H1 (cell line): ENCODE measurements around the gene NR1I2. TPM values are rescaled to one million over a fixed set of nuclear protein-coding genes. Genes with fewer than 3 reads are reported as not detected.

Experiments
- CTCF ChIA-PET: fragments of 300-600 bp; sonication (Branson Sonifier 250); formaldehyde crosslinking; loops from one replicate; lab custom pipeline; 2021; ENCODE audit not compliant: partially characterized antibody; lab: Charles Lee
- POLR2A ChIA-PET: fragments of 300-600 bp; sonication (Branson Sonifier 250); formaldehyde crosslinking; loops from one replicate; lab custom pipeline; 2021; ENCODE audit warnings: inconsistent platforms; ENCODE audit not compliant: partially characterized antibody; lab: Charles Lee
- DNase-seq, 2 experiments: peaks; one replicate each; pipeline versions ENCODE4 v3.0.0 to v3.0.0-alpha.2; 2010 to 2022; ENCODE audit warnings: low spot score in 2 of 2, low read depth in 1 of 2, mixed read lengths in 1 of 2
- FAIRE-seq: peaks from 2 replicates; lab custom pipeline; 2011; peaks lifted over from hg19 to GRCh38; lab: Jason Lieb, UNC
- H2AFZ ChIP-seq: 2 replicates; pipeline ENCODE4 v1.8.1; 2012; ENCODE audit warnings: low read length, inconsistent platforms
- H2AK5ac ChIP-seq: 2 replicates; pipeline ENCODE4 v1.6.1; 2013; ENCODE audit warnings: low read depth, low read length
- H2BK120ac ChIP-seq: replicated peaks from 2 replicates; pipeline ENCODE3; 2013; ENCODE audit warnings: low read depth, low read length, inconsistent platforms
- H2BK12ac ChIP-seq: 2 replicates; pipeline ENCODE4 v1.6.1; 2013; ENCODE audit warnings: low read depth, low read length
- H2BK15ac ChIP-seq: 2 replicates; pipeline ENCODE4 v1.6.1; 2013; ENCODE audit warnings: low read length
- H2BK20ac ChIP-seq: 2 replicates; pipeline ENCODE4 v1.6.1; 2013; ENCODE audit warnings: low read length
- H2BK5ac ChIP-seq: 2 replicates; pipeline ENCODE4 v1.6.1; 2013; ENCODE audit warnings: low read depth, low read length
- H3K14ac ChIP-seq: 2 replicates; pipeline ENCODE4 v1.6.1; 2013; ENCODE audit warnings: inconsistent platforms; ENCODE audit not compliant: insufficient read length
- H3K18ac ChIP-seq: 2 replicates; pipeline ENCODE4 v1.6.1; 2013; ENCODE audit warnings: low read length; ENCODE audit errors: extremely low read depth
- H3K23ac ChIP-seq: 2 replicates; pipeline ENCODE4 v1.6.1; 2013; ENCODE audit warnings: inconsistent platforms; ENCODE audit not compliant: insufficient read length
- H3K23me2 ChIP-seq: 2 replicates; pipeline ENCODE4 v1.6.1; 2013; ENCODE audit warnings: low read depth, low read length
- H3K27ac ChIP-seq: 2 replicates; pipeline ENCODE4 v1.6.1; 2011; ENCODE audit warnings: low read depth, low read length, inconsistent platforms
- H3K27me3 ChIP-seq, 4 experiments: replicated peaks in 1 of 4; 1 replicate in 1 of 4; 2 replicates in 3 of 4; pipeline versions ENCODE4 v1.6.1 to v1.8.1; 2011 to 2013; ENCODE audit warnings: low read length in 3 of 4, mild to moderate bottlenecking in 3 of 4, inconsistent platforms in 2 of 4, mixed read lengths in 2 of 4, moderate library complexity in 1 of 4; ENCODE audit not compliant: control insufficient read depth in 3 of 4, insufficient read depth in 3 of 4; ENCODE audit errors: extremely low read depth in 1 of 4
- H3K36me3 ChIP-seq, 4 experiments: 2 replicates each; pipeline versions ENCODE4 v1.6.1 to v1.8.1; 2011 to 2013; ENCODE audit warnings: mild to moderate bottlenecking in 4 of 4, low read length in 3 of 4, moderate library complexity in 2 of 4, control low read depth in 1 of 4, inconsistent platforms in 1 of 4; ENCODE audit not compliant: insufficient read depth in 4 of 4, control insufficient read depth in 2 of 4
- H3K4ac ChIP-seq: replicated peaks from 2 replicates; pipeline ENCODE3; 2013; ENCODE audit warnings: low read length, low read depth, mixed read lengths, inconsistent platforms; ENCODE audit not compliant: insufficient read length
- H3K4me1 ChIP-seq, 4 experiments: replicated peaks in 1 of 4; 1 replicate in 1 of 4; 2 replicates in 3 of 4; pipeline versions ENCODE4 v1.6.1 to v1.8.1; 2011 to 2013; ENCODE audit warnings: low read length in 3 of 4, inconsistent platforms in 2 of 4, mixed read lengths in 1 of 4; ENCODE audit not compliant: insufficient read depth in 4 of 4, control insufficient read depth in 3 of 4
- H3K4me2 ChIP-seq, 2 experiments: 2 replicates each; pipeline versions ENCODE4 v1.6.1 to v1.8.1; 2011 to 2013; ENCODE audit warnings: low read depth in 2 of 2, low read length in 2 of 2, control low read depth in 1 of 2, inconsistent platforms in 1 of 2, mild to moderate bottlenecking in 1 of 2; ENCODE audit not compliant: insufficient read depth in 1 of 2
- H3K4me3 ChIP-seq, 4 experiments: fragments of 200-600, 300-600 bp in 1 of 4; sonication (generic), shearing (Covaris generic), sonication (Bioruptor Twin) in 1 of 4; 2 replicates each; pipeline versions ENCODE4 v1.5.1 to v1.8.1; 2011 to 2016; ENCODE audit warnings: low read length in 4 of 4, low read depth in 3 of 4, control low read depth in 2 of 4, inconsistent platforms in 2 of 4, mild to moderate bottlenecking in 2 of 4, mixed read lengths in 1 of 4, moderate library complexity in 1 of 4; ENCODE audit not compliant: insufficient read depth in 2 of 4; ENCODE audit errors: extremely low read depth in 1 of 4
- H3K56ac ChIP-seq: replicated peaks from 2 replicates; pipeline ENCODE3; 2013; ENCODE audit warnings: low read depth, mild to moderate bottlenecking, mixed read lengths, low read length, inconsistent platforms; ENCODE audit not compliant: insufficient read length
- H3K79me1 ChIP-seq: 2 replicates; pipeline ENCODE4 v1.6.1; 2013; ENCODE audit warnings: low read depth, low read length, control low read depth
- H3K79me2 ChIP-seq, 2 experiments: 2 replicates each; pipeline versions ENCODE4 v1.6.1 to v1.8.1; 2012 to 2013; ENCODE audit warnings: low read length in 2 of 2, mild to moderate bottlenecking in 2 of 2, inconsistent platforms in 1 of 2; ENCODE audit not compliant: insufficient read depth in 2 of 2, control insufficient read depth in 1 of 2
- H3K9ac ChIP-seq, 4 experiments: replicated peaks in 1 of 4; 1 replicate in 1 of 4; 2 replicates in 3 of 4; pipeline versions ENCODE4 v1.6.1 to v1.8.1; 2011 to 2013; ENCODE audit warnings: low read depth in 3 of 4, low read length in 3 of 4, control low read depth in 2 of 4, mild to moderate bottlenecking in 2 of 4, moderate library complexity in 2 of 4, inconsistent platforms in 1 of 4; ENCODE audit errors: extremely low read depth in 1 of 4
- H3K9me3 ChIP-seq, 2 experiments: 2 replicates each; pipeline versions ENCODE4 v1.6.1 to v1.8.1; 2012 to 2013; ENCODE audit warnings: mild to moderate bottlenecking in 2 of 2, moderate library complexity in 2 of 2, control low read depth in 1 of 2, inconsistent platforms in 1 of 2, low read depth in 1 of 2, low read length in 1 of 2, mixed read lengths in 1 of 2; ENCODE audit not compliant: insufficient read depth in 2 of 2
- H4K20me1 ChIP-seq, 2 experiments: replicated peaks in 1 of 2; 2 replicates each; pipeline versions ENCODE3 to v1.8.1; 2011 to 2013; ENCODE audit warnings: inconsistent platforms in 2 of 2, low read length in 2 of 2, mild to moderate bottlenecking in 1 of 2; ENCODE audit not compliant: insufficient read depth in 2 of 2, control insufficient read depth in 1 of 2
- H4K5ac ChIP-seq: 2 replicates; pipeline ENCODE4 v1.6.1; 2013; ENCODE audit warnings: low read length, low read depth, mixed read lengths, inconsistent platforms; ENCODE audit not compliant: insufficient read length
- H4K8ac ChIP-seq: 2 replicates; pipeline ENCODE4 v1.8.0; 2013; ENCODE audit warnings: mild to moderate bottlenecking, moderate library complexity, low read length, inconsistent platforms; ENCODE audit not compliant: insufficient read depth; ENCODE audit errors: extremely low read depth
- H4K91ac ChIP-seq: replicated peaks from 2 replicates; pipeline ENCODE3; 2013; ENCODE audit warnings: low read length, mixed read lengths, inconsistent platforms; ENCODE audit not compliant: insufficient read length
- ASH2L ChIP-seq: fragments of 200-600, 300-600 bp; sonication (generic); IDR thresholded peaks from one replicate; pipeline ENCODE4 v1.7.1; 2017; ENCODE audit warnings: low read length
- CBX5 ChIP-seq: fragments of 300-800, 300-1000 bp; sonication (generic); IDR thresholded peaks from 2 replicates; pipeline ENCODE4 v1.7.1; 2016; ENCODE audit warnings: antibody characterized with exemption, low read length, low read depth
- EP300 ChIP-seq, 2 experiments: IDR thresholded peaks; 1 replicate in 1 of 2; 2 replicates in 1 of 2; pipeline ENCODE4 v1.6.1; 2011 to 2012; ENCODE audit warnings: low read depth in 2 of 2, low read length in 2 of 2, mild to moderate bottlenecking in 2 of 2, borderline replicate concordance in 1 of 2, inconsistent platforms in 1 of 2, moderate library complexity in 1 of 2
- FOSL1 ChIP-seq: IDR thresholded peaks from 2 replicates; pipeline ENCODE4 v1.6.1; 2011; ENCODE audit warnings: mild to moderate bottlenecking, low read depth, low read length, moderate library complexity; ENCODE audit not compliant: insufficient read depth
- KDM1A ChIP-seq: fragments of 200-600, 300-600 bp; sonication (generic); IDR thresholded peaks from 2 replicates; pipeline ENCODE4 v1.7.1; 2016; ENCODE audit warnings: mild to moderate bottlenecking, low read length, borderline replicate concordance
- POLR2A ChIP-seq, 2 experiments: IDR thresholded peaks; 1 replicate in 1 of 2; 2 replicates in 1 of 2; pipeline ENCODE4 v1.6.1; 2011; ENCODE audit warnings: low read depth in 2 of 2, low read length in 2 of 2, mild to moderate bottlenecking in 2 of 2; ENCODE audit errors: control extremely low read depth in 1 of 2
- POU5F1 ChIP-seq: IDR thresholded peaks from 2 replicates; pipeline ENCODE4 v1.6.1; 2011; ENCODE audit warnings: low read depth, mild to moderate bottlenecking, low read length, moderate library complexity
- SIRT6 ChIP-seq: IDR thresholded peaks from one replicate; pipeline ENCODE4 v1.7.1; 2012; ENCODE audit warnings: low read length, inconsistent platforms
- TEAD4 ChIP-seq: IDR thresholded peaks from 2 replicates; pipeline ENCODE4 v1.6.1; 2012; ENCODE audit warnings: low read depth, low read length, inconsistent platforms, mixed read lengths
- WGBS, 2 experiments: shearing (Covaris generic) in 1 of 2; methylation state at CpG; one replicate each; pipeline versions ENCODE4 v1.1.6 to v1.1.7; 2013 to 2015; ENCODE audit warnings: low lambda C conversion rate in 2 of 2, mixed read lengths in 2 of 2, inconsistent platforms in 1 of 2, low coverage in 1 of 2, missing lambda C conversion rate in 1 of 2; ENCODE audit not compliant: insufficient replicate concordance in 2 of 2, insufficient coverage in 1 of 2, insufficient read length in 1 of 2; ENCODE audit errors: extremely low coverage in 1 of 2, missing lambda C conversion rate in 1 of 2; 5-methylcytosine and 5-hydroxymethylcytosine counted together
- polyA plus RNA-seq, 7 experiments: library from polyadenylated mRNA; depleted of rRNA in 3 of 7; stranded (reverse) in 5 of 7; unstranded in 2 of 7; fragments of >200 nt in 5 of 7; fragments of 200-250 nt in 2 of 7; gene quantifications; 1 replicate in 5 of 7; 2 replicates in 1 of 7; 4 replicates in 1 of 7; pipeline versions ENCODE4 v1.2.1 to v1.2.3, GENCODE V29; 2011 to 2013; ENCODE audit warnings: missing spikeins in 2 of 7, mixed read lengths in 2 of 7
- total RNA-seq: library from RNA; stranded (reverse); fragmentation: NEBNext Ultra II Directional; extraction: Animal tissue kit (Norgen Biotek cat#: 25700); gene quantifications from 2 replicates; pipeline ENCODE4 v1.2.1, GENCODE V29; 2021
- TF ChIP-seq, protein P1 (sequence below): IDR thresholded peaks from 2 replicates; pipeline ENCODE4 v1.6.1; 2012; ENCODE audit warnings: inconsistent platforms
- TF ChIP-seq, protein P2 (sequence below): IDR thresholded peaks from 2 replicates; pipeline ENCODE4 v1.6.1; 2012; ENCODE audit warnings: inconsistent platforms

The NR1I2 gene
- total and polyA plus RNA-seq, 2 of the 8 experiments (the other 6 are each of a cell fraction or from before 2014, with no cell fraction given): 0.28 to 1.8 TPM

DNA sequence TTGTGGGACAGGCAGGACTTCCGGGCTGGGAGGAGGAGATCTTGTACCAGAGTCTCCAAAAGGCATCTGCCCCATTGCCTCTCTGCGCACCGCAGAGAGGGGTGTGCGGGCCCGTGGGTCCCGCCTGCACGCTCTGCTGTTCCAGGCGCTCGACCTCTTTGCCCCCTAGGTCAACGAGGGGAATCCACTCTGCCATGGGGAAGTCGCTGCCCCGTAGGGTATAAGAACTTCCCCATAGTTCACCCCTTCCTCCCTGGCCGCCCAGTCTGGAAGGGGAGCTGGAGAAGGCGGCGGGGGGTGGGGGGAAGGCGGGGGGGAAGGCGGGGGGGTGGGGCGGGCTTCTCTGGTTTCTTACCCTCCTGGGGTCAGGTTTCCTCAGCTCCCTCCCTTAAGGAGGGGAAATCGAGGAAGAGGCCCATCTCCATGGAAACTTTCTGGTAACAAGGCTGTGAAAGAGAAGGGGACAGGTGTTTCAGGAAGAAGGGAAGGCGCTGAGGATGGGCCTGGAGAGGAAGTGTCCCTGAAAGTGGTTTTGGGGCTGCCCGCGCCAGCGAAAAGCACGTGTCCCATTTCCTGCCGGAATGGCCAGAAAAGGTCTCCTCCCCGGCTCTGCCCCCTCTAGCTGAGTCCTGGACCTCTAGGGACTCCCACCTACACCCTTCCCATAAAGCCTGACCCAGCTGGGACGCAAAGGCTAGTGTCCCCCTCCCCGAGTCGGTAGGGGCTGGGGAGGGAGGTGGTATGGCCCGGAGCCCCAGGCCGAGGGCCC lies 27.5 kb downstream of the NR1I2 start:
- Histone ChIP-seq H4K20me1 (no peaks in the 10 kb centered on the region), H3K4me2 (peak overlapping the region; percentile 65 to 73), H2BK120ac (no peak overlapping the region), H3K36me3 (no peaks in the 10 kb centered on the region), H3K18ac (no peak overlapping the region; the same call in 1 of the 2 replicates), H3K79me1 (no peaks in the 10 kb centered on the region), H3K4me1 (peaks cover 0 to 8% (median 3%) of the 10 kb centered on the region in 4 experiments; a peak in 5 of 7 replicates), H3K4me3 (peak overlapping the region; percentile 34 to 64 (median 45); a peak in 7 of 8 replicates), H3K79me2 (no peaks in the 10 kb centered on the region), H3K9ac (no peak overlapping the region; a peak in 3 of 7 replicates), H2BK20ac (0 out of 2 replicates have a peak overlapping the region, but pooled peaks have one; percentile 32), H2BK15ac (no peak overlapping the region), H3K14ac (no peak overlapping the region), H4K91ac (no peak overlapping the region), H3K4ac (no peak overlapping the region), H2AK5ac (no peak overlapping the region), H2AFZ (peak overlapping the region; percentile 84), H4K5ac (no peak overlapping the region), H2BK12ac (no peak overlapping the region), H3K23me2 (no peaks in the 10 kb centered on the region; the same call in 1 of the 2 replicates), H3K9me3 (no peaks in the 10 kb centered on the region), H2BK5ac (0 out of 2 replicates have a peak overlapping the region, but pooled peaks have one; percentile 21), H3K27ac (no peak overlapping the region; the same call in 1 of the 2 replicates), H3K27me3 (peaks cover 0 to 6% (median 1%) of the 10 kb centered on the region in 4 experiments; a peak in 3 of 7 replicates), H3K23ac (no peak overlapping the region), H3K56ac (no peak overlapping the region), H4K8ac (peak overlapping the region; percentile 72; the same call in 1 of the 2 replicates)
- FAIRE-seq (no peak), DNase-seq (no peak)
- CTCF ChIA-PET: interaction anchor here (1.0 to 1.1 kb wide), 2 partner anchors 34 to 94 kb away, joined by 3 read pairs; no protein-coding TSS in a partner anchor
- TF ChIP-seq FOSL1: no peak
- TF ChIP-seq ASH2L: peak; percentile 61
- TF ChIP-seq, protein P1, sequence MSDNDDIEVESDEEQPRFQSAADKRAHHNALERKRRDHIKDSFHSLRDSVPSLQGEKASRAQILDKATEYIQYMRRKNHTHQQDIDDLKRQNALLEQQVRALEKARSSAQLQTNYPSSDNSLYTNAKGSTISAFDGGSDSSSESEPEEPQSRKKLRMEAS: peak; percentile 65
- no peak for TF ChIP-seq SIRT6
- TF ChIP-seq POLR2A (IDR thresholded peaks at IDR 0.05; ENCODE audit: control extremely low read depth in 1 of 2, low read depth in 2 of 2, low read length in 2 of 2): 0 out of 3 replicates have a peak, but pooled peaks of 1 of the 2 experiments have one; percentile 16
- no peak for TF ChIP-seq KDM1A
- no peak for TF ChIP-seq CBX5
- TF ChIP-seq TEAD4: no peak
- no peak for TF ChIP-seq EP300 (IDR thresholded peaks at IDR 0.05; ENCODE audit: borderline replicate concordance in 1 of 2, low read depth in 2 of 2, low read length in 2 of 2)
- TF ChIP-seq POU5F1: no peak
- TF ChIP-seq, protein P2, sequence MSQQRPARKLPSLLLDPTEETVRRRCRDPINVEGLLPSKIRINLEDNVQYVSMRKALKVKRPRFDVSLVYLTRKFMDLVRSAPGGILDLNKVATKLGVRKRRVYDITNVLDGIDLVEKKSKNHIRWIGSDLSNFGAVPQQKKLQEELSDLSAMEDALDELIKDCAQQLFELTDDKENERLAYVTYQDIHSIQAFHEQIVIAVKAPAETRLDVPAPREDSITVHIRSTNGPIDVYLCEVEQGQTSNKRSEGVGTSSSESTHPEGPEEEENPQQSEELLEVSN: peak; percentile 54
- POLR2A ChIA-PET: interaction anchor here (0.7 to 2.4 kb wide), 7 partner anchors 8 to 368 kb away, joined by 3 to 10 read pairs (median 3); no protein-coding TSS in a partner anchor
- WGBS, 2 experiments: 47% methylated on average over 22 of the region's 31 CpGs; no CpG with 5 or more reads in 1 of the 2 experiments
